ENCODE results near the gene OR6C75. TPM values are rescaled to one million over a fixed set of nuclear protein-coding genes. Genes with fewer than 3 reads are reported as not detected.

The OR6C75 gene
- total RNA-seq, 1 experiment from 2014 or later = not detected

Other genes starting within 250 kb of the OR6C75 start
- gene OR9K2, start 236.6 kb upstream of the OR6C75 start, total RNA-seq (2014; rRNA removed; shearing (Covaris generic)) = not detected in 2 replicates
- not detected in 2 replicates for gene OR10A7, start 141.9 kb upstream of the OR6C75 start, total RNA-seq (2014; rRNA removed; shearing (Covaris generic))
- gene OR6C74, start 118.4 kb upstream of the OR6C75 start, total RNA-seq (2014; rRNA removed; shearing (Covaris generic)) = not detected in 2 replicates
- gene OR6C6, start 66.4 kb upstream of the OR6C75 start, total RNA-seq (2014; rRNA removed; shearing (Covaris generic)) = not detected in 2 replicates
- gene OR6C1, start 48.6 kb upstream of the OR6C75 start, total RNA-seq (2014; rRNA removed; shearing (Covaris generic)) = not detected in 2 replicates
- gene OR6C3, start 32.2 kb upstream of the OR6C75 start, total RNA-seq (2014; rRNA removed; shearing (Covaris generic)) = not detected in 2 replicates
- gene OR6C65, start 37.6 kb downstream of the OR6C75 start, total RNA-seq (2014; rRNA removed; shearing (Covaris generic)) = not detected in 2 replicates
- not detected in 2 replicates for gene OR6C76, start 63.3 kb downstream of the OR6C75 start, total RNA-seq (2014; rRNA removed; shearing (Covaris generic))
- not detected in 2 replicates for gene OR6C2, start 81.1 kb downstream of the OR6C75 start, total RNA-seq (2014; rRNA removed; shearing (Covaris generic))
- not detected in 2 replicates for gene OR6C70, start 107.2 kb downstream of the OR6C75 start, total RNA-seq (2014; rRNA removed; shearing (Covaris generic))
- not detected in 2 replicates for gene OR6C68, start 129.4 kb downstream of the OR6C75 start, total RNA-seq (2014; rRNA removed; shearing (Covaris generic))
- not detected in 2 replicates for gene OR6C4, start 186.6 kb downstream of the OR6C75 start, total RNA-seq (2014; rRNA removed; shearing (Covaris generic))
- gene OR2AP1, start 209.5 kb downstream of the OR6C75 start, total RNA-seq (2014; rRNA removed; shearing (Covaris generic)) = not detected in 2 replicates